ENCODE measurements around the gene SPATA13.

DNA sequence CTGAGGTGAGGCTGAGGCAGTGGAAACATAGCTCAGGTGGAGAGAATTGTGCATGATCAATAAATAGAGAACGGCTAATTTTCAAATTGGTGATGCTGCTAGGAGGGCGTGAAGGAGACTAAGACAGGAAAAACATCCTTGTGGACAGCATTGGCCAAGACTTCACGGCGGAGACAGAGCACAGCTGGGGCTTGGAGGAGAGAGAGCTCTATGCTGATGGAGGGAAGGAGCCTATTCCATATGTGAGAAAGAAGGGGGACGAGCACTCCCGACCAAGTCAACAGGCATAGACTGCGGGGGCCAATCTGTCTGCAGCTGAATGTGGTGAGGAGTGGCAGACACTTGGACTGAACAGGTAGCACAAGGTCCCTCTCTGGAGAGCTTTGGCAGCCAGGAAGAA is 14.8 kb upstream of the SPATA13 start:
- no peak for TF ChIP-seq POLR2A (IDR thresholded peaks at IDR 0.05; ENCODE audit: low read length)
- TF ChIP-seq GATA1 (IDR thresholded peaks at IDR 0.05; ENCODE audit: low read depth, low read length), result no peak

Data from erythroblast (primary cell).